GM21576 (cell line): ENCODE results near the gene GSAP.
"Not testable (repeated sequence)": the region's sequence is repeated elsewhere in the genome, so short reads cannot be mapped to it uniquely, and the experiment has no call there.

Experiments used
- ATAC-seq: cut with Tn5 transposase; IDR thresholded peaks from one replicate; pipeline ENCODE4 v1.9.1; 2021; ENCODE audit warnings: mild to moderate bottlenecking, moderate library complexity; ENCODE audit not compliant: unreplicated experiment

The GSAP gene

GRCh38 chr7:77415823-77416620 is at the start of gene GSAP:
GSAP (minus strand) TSS chr7:77416349; CDS start chr7:77416321, 28 bp downstream.
- ATAC-seq: peak; percentile 39

- no peak for ATAC-seq
Measured at GRCh38 chr7:77465256-77465655, 49.1 kb upstream of the GSAP start.

GRCh38 chr7:77464589-77464988 is 48.4 kb upstream of the GSAP start:
- peak; percentile 40 for ATAC-seq

- ATAC-seq: peak; percentile 54
Measured at GRCh38 chr7:77463632-77464031, 47.5 kb upstream of the GSAP start.

GRCh38 chr7:77461842-77462241 is 45.7 kb upstream of the GSAP start:
- no peak for ATAC-seq

- ATAC-seq: no peak
Measured at GRCh38 chr7:77461246-77461645, 45.1 kb upstream of the GSAP start.

GRCh38 chr7:77460057-77460486 is 43.9 kb upstream of the GSAP start:
- ATAC-seq: no peak

GRCh38 chr7:77459311-77459726 is 43.2 kb upstream of the GSAP start:
- no peak for ATAC-seq

- ATAC-seq: no peak
Measured at GRCh38 chr7:77458786-77459185, 42.6 kb upstream of the GSAP start.

- ATAC-seq: no peak
Measured at GRCh38 chr7:77457779-77458178, 41.6 kb upstream of the GSAP start.

- ATAC-seq: no peak
Measured at GRCh38 chr7:77456696-77457095, 40.5 kb upstream of the GSAP start.

- no peak for ATAC-seq
Measured at GRCh38 chr7:77455321-77455720, 39.2 kb upstream of the GSAP start.

- ATAC-seq: no peak
Measured at GRCh38 chr7:77454802-77455201, 38.7 kb upstream of the GSAP start.

GRCh38 chr7:77453531-77453930 is 37.4 kb upstream of the GSAP start:
- no peak for ATAC-seq

GRCh38 chr7:77451950-77452349 is 35.8 kb upstream of the GSAP start:
- ATAC-seq: not testable (repeated sequence)

- ATAC-seq: no peak
Measured at GRCh38 chr7:77450613-77451012, 34.5 kb upstream of the GSAP start.

GRCh38 chr7:77450054-77450453 is 33.9 kb upstream of the GSAP start:
- no peak for ATAC-seq

GRCh38 chr7:77447616-77448015 is 31.5 kb upstream of the GSAP start:
- no peak for ATAC-seq

GRCh38 chr7:77444123-77444522 is 28.0 kb upstream of the GSAP start:
- no peak for ATAC-seq

GRCh38 chr7:77443042-77443441 is 26.9 kb upstream of the GSAP start:
- ATAC-seq: no peak

- ATAC-seq: no peak
Measured at GRCh38 chr7:77442636-77443035, 26.5 kb upstream of the GSAP start.

- no peak for ATAC-seq
Measured at GRCh38 chr7:77441046-77441445, 24.9 kb upstream of the GSAP start.

GRCh38 chr7:77439572-77439971 is 23.4 kb upstream of the GSAP start:
- ATAC-seq: no peak
